ENCODE results near the gene LYRM7.
"Not testable (repeated sequence)": the region's sequence is repeated elsewhere in the genome, so short reads cannot be mapped to it uniquely, and the experiment has no call there.

The LYRM7 gene

GRCh38 chr5:131170540-131171275 lies at the start of gene LYRM7:
Gene LYRM7 (plus strand): TSS chr5:131170944. CDS start chr5:131171021, 77 bp downstream.
- peak; percentile 98 for DNase-seq (ENCODE audit: low read depth)

GRCh38 chr5:131127244-131127643 lies 43.5 kb upstream of the LYRM7 start:
- not testable (repeated sequence) for DNase-seq (ENCODE audit: low read depth)

- DNase-seq (ENCODE audit: low read depth) = no peak
Observed at GRCh38 chr5:131129306-131129705, 41.4 kb upstream of the LYRM7 start.

GRCh38 chr5:131133091-131133490 lies 37.7 kb upstream of the LYRM7 start:
- not testable (repeated sequence) for DNase-seq (ENCODE audit: low read depth)

- not testable (repeated sequence) for DNase-seq (ENCODE audit: low read depth)
Observed at GRCh38 chr5:131138406-131138805, 32.3 kb upstream of the LYRM7 start.

GRCh38 chr5:131139321-131139720 lies 31.4 kb upstream of the LYRM7 start:
- no peak for DNase-seq (ENCODE audit: low read depth)

- no peak for DNase-seq (ENCODE audit: low read depth)
Observed at GRCh38 chr5:131142970-131143617, 27.6 kb upstream of the LYRM7 start.

- DNase-seq (ENCODE audit: low read depth) = no peak
Observed at GRCh38 chr5:131147258-131147657, 23.5 kb upstream of the LYRM7 start.

- no peak for DNase-seq (ENCODE audit: low read depth)
Observed at GRCh38 chr5:131148835-131149234, 21.9 kb upstream of the LYRM7 start.

GRCh38 chr5:131150408-131150807 lies 20.3 kb upstream of the LYRM7 start:
- DNase-seq (ENCODE audit: low read depth) = no peak

- DNase-seq (ENCODE audit: low read depth) = no peak
Observed at GRCh38 chr5:131151216-131151615, 19.5 kb upstream of the LYRM7 start.

GRCh38 chr5:131156385-131156784 lies 14.4 kb upstream of the LYRM7 start:
- no peak for DNase-seq (ENCODE audit: low read depth)

- DNase-seq (ENCODE audit: low read depth) = no peak
Observed at GRCh38 chr5:131156957-131157356, 13.8 kb upstream of the LYRM7 start.

GRCh38 chr5:131160134-131160533 lies 10.6 kb upstream of the LYRM7 start:
- no peak for DNase-seq (ENCODE audit: low read depth)

GRCh38 chr5:131163276-131164119 lies 7.2 kb upstream of the LYRM7 start:
- peak; percentile 10 for DNase-seq (ENCODE audit: low read depth)

- peak; percentile 33 for DNase-seq (ENCODE audit: low read depth)
Observed at GRCh38 chr5:131164191-131165118, 6.3 kb upstream of the LYRM7 start.

GRCh38 chr5:131165119-131165727 lies 5.5 kb upstream of the LYRM7 start, which contains the start of gene HINT1:
Gene HINT1 (minus strand): TSS chr5:131165256. CDS start chr5:131165205, 51 bp downstream.
- DNase-seq (ENCODE audit: low read depth) = peak; percentile 76

GRCh38 chr5:131167615-131168014 lies 3.1 kb upstream of the LYRM7 start:
- no peak for DNase-seq (ENCODE audit: low read depth)

GRCh38 chr5:131169810-131170539 lies 769 bp upstream of the LYRM7 start:
- no peak for DNase-seq (ENCODE audit: low read depth)

- no peak for DNase-seq (ENCODE audit: low read depth)
Observed at GRCh38 chr5:131171276-131171810, 599 bp downstream of the LYRM7 start.
